Measurements from ENCODE around the gene OR5H1. TPM values are rescaled to one million over a fixed set of nuclear protein-coding genes. Genes with fewer than 3 reads are reported as not detected.

The OR5H1 gene
- total and polyA plus RNA-seq, 7 donors, result not detected

DNA sequence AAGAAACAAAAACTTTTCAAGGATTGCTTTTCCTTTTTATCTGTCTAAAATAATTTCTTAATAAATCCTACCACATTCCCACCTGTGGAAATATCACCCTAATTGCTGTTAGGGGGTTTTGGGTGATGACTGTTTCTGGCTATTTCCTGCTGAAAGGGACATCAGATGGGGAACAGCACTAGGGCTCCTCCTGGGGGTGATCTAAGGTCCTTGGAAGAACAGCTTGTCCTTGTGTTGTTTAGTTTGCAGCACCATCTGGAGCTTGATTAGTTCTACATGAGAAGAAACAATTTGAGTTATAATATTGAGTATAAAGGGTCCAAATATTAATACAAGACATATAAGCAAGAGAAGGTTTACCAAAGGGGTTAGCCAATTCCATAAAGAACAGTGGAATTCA is 54.7 kb downstream of the OR5H1 start:
- no peak for DNase-seq
- H3K4me3 ChIP-seq, result no peak overlapping the region
- no peaks in the 10 kb centered on the region for H3K36me3 ChIP-seq (ENCODE audit: insufficient read depth in 1 of 2, low read depth in 1 of 2)
- no peaks in the 10 kb centered on the region for H3K4me1 ChIP-seq
- TF ChIP-seq, protein P1, sequence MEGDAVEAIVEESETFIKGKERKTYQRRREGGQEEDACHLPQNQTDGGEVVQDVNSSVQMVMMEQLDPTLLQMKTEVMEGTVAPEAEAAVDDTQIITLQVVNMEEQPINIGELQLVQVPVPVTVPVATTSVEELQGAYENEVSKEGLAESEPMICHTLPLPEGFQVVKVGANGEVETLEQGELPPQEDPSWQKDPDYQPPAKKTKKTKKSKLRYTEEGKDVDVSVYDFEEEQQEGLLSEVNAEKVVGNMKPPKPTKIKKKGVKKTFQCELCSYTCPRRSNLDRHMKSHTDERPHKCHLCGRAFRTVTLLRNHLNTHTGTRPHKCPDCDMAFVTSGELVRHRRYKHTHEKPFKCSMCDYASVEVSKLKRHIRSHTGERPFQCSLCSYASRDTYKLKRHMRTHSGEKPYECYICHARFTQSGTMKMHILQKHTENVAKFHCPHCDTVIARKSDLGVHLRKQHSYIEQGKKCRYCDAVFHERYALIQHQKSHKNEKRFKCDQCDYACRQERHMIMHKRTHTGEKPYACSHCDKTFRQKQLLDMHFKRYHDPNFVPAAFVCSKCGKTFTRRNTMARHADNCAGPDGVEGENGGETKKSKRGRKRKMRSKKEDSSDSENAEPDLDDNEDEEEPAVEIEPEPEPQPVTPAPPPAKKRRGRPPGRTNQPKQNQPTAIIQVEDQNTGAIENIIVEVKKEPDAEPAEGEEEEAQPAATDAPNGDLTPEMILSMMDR (IDR thresholded peaks at IDR 0.05), result no peak
- intact Hi-C loops (cut with DNase I), result no loop called here
- H3K27me3 ChIP-seq (ENCODE audit: insufficient read depth in 3 of 3, low read length in 2 of 3), result no peaks in the 10 kb centered on the region
- H3K27ac ChIP-seq, result no peak overlapping the region
- H3K9me3 ChIP-seq, result no peaks in the 10 kb centered on the region
- no peak for ATAC-seq

Other genes with a start within 250 kb of the OR5H1 start
- 10 to 100 TPM; 23.0 to 66.2 (median 34.8) TPM for gene RIOX2, start 158.3 kb upstream of the OR5H1 start, total RNA-seq
- 10 to 100 TPM; 16.7 to 45.8 (median 26.5) TPM for gene RIOX2, start 158.3 kb upstream of the OR5H1 start, polyA plus RNA-seq
- not detected for gene GABRR3, start 95.4 kb upstream of the OR5H1 start, total RNA-seq
- under 1 TPM in 1 of 3 donors, not detected in 2; 0.10 TPM for gene GABRR3, start 95.4 kb upstream of the OR5H1 start, polyA plus RNA-seq
- not detected for gene OR5AC2, start 43.5 kb upstream of the OR5H1 start, total RNA-seq
- gene OR5AC2, start 43.5 kb upstream of the OR5H1 start, polyA plus RNA-seq, result not detected
- gene OR5H14, start 16.8 kb downstream of the OR5H1 start, total RNA-seq, result not detected
- not detected for gene OR5H14, start 16.8 kb downstream of the OR5H1 start, polyA plus RNA-seq
- gene OR5H15, start 36.0 kb downstream of the OR5H1 start, total RNA-seq, result not detected
- gene OR5H15, start 36.0 kb downstream of the OR5H1 start, polyA plus RNA-seq, result under 1 TPM in 1 of 3 donors, not detected in 2; 0.08 TPM
- not detected for gene OR5H6, start 133.5 kb downstream of the OR5H1 start, total RNA-seq
- gene OR5H6, start 133.5 kb downstream of the OR5H1 start, polyA plus RNA-seq, result not detected
- not detected for gene OR5H2, start 151.8 kb downstream of the OR5H1 start, total RNA-seq
- gene OR5H2, start 151.8 kb downstream of the OR5H1 start, polyA plus RNA-seq, result not detected
- gene OR5K4, start 223.1 kb downstream of the OR5H1 start, total RNA-seq, result not detected
- not detected for gene OR5K4, start 223.1 kb downstream of the OR5H1 start, polyA plus RNA-seq

All from psoas muscle (tissue), 8 donors.